ENCODE results near the gene LTBP1.

The LTBP1 gene

DNA sequence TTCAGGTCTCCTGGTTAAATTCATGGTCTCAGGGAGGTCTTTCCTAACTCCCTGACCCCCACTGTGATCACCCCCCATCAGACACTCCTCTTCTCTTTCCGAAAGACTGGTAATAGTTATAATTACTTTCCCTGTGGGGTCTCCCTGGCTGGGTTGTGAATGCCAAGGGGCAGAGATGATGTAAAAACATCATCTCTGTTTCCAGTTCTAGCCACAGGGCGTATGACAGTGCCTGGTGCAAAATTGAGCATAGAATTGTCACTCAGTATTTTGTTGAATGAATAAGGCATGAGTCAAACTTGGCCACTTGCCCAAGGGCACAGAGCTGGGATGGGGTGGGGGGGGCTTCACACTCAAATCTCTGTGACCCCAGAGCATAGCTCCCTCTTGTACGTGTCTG is 65.2 kb downstream of the LTBP1 start:
- DNase-seq = no peak

DNA sequence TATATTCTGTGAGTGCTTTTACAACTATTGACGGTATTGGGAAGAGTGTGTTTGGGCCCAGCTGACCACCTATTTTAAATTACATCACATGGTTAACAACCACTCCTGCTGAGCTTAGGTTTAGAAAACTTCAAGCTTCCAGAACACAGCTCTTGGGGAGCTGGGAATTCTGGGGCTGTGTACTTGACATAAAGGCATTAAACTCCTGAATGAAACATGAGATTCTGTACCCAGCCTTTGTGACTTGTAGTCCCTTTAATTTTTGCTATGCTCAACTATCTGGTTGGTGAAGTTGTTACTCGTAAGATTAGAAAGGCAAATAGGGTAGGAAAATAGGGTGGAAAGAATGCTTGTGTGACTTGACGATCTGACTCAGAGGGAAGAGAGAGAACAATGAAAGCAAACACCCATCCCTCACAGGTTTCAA is 66.9 kb downstream of the LTBP1 start:
- DNase-seq = no peak

DNA sequence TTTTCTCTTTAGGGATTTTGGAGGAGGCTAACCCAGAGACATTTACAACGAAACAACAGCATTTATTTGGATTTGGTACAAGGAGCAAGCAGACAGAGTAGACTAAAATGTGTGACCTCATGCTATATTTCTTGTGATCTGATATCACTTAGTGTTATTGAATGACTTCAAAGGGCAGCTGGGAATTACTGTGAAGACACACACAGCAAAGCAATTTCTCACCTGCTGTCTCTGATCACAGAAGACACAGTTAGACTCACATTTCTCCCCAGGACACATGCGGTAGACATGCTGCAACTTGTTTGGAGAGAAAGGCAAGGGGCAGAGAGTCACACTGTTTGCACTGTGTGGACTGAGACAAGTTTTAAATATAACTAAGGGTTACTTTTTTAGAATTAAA is 67.5 kb downstream of the LTBP1 start:
- no peak for DNase-seq

DNA sequence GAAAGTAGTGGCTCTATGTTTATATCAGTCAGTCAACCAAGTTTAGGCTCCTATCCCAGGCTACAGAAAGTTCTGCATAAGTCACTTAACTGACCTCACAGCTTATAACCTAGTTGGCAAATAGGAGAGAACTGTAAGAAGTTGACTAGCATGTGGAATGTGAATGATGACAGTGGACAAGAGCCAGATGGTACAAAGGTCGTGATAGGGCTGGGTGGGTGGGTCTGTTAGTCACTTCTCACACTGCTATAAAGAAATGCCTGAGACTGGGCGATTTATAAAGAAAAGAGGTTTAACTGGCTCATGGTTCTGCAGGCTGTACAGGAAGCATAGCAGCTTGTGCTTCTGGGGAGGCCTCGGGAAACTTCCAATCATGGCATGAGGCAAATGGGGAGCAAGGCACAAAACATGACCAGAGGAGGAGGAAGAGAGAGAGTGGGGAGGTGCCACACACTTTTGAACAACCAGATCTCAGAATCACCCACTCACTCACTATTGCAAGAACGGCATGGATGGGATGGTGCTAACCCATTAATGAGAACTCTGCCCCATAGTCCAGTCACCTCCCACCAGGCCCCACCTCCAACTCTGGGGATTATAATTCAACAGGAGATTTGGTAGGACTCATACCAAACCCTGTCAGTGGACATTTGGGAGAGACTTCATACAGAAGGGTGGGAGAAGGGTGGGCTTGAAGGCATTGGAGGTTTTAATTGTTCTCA is 68.8 kb downstream of the LTBP1 start:
- DNase-seq = no peak

DNA sequence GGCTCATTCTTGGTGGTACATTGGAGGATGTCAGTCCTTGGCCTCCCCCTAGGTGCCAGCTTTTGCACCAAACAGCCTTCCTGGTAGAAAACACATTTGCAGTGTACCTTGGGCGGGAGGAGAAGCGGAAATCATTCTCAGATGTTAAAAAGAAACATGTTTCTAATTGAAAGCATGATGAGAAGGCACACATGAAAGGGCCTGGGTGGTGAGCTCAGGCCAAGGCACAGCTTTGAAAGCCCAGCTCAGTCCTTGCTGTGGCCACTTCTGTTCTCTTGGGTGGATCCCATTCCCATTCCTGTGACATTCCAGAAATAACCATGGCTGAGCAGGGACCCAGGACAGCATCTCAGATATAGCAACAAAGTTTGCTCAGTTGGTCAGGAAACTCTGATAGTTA is 71.5 kb downstream of the LTBP1 start:
- no peak for DNase-seq

DNA sequence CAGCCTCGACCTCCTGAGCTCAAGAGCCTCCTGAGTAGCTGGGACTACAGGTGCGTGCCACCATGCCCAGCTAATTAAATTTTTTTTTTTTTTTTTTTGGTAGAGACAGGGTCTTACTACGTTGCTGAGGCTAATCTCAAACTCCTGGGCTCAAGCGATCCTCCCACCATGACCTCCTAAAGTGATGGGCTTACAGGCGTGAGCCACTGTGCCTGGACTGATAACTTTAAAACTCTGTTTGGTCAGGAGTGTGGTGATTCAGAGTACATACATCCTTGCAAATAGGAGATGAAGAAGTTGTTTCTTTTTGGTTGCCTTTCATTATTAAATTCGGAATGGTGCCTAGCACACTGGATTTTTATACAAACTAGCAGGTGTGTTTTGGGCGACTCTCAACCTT is 73.0 kb downstream of the LTBP1 start:
- DNase-seq = no peak

DNA sequence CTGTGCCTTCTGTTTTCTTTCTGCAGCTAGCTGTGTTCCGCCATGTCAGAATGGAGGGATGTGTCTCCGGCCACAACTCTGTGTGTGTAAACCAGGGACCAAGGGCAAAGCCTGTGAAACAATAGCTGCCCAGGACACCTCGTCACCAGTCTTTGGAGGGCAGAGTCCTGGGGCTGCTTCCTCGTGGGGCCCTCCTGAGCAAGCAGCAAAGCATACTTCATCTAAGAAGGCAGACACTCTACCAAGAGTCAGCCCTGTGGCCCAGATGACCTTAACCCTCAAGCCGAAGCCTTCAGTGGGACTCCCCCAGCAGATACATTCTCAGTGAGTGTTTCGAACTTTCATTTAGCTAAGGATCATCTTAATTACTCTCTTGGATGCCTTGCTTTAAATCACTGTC is 74.1 kb downstream of the LTBP1 start:
- DNase-seq = no peak

DNA sequence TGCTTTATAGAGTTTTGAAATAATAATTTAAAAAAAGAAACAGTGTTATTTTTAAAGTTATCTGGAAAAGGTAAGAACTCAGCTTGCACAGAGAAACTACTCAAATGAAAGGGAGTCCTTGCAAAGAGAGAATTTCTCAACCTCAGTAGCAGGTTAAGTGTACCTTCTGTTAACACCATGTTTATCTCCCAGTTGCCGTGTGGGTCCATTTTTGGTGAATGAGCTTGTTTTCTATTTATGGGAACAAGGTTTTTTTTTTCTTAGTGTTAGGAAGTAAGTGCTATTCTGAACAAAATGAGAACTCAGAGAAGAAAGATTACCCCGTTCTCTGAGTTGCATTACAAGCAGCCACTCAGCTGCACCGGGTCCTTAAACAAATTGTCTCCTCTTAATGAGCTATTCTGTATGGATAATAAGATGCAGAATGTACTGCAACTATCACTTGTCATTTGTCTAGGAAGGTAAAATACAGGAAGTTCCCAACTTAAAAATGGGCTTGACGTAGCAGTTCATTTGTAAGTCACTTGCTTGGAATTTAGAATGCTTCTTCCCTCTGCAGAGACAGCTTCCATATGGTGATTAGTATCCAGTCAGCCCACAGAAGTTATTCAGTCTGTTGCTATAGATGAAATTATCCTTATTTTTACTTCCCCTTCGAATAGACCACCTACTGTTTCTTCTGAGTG is 74.9 kb downstream of the LTBP1 start:
- DNase-seq = no peak

DNA sequence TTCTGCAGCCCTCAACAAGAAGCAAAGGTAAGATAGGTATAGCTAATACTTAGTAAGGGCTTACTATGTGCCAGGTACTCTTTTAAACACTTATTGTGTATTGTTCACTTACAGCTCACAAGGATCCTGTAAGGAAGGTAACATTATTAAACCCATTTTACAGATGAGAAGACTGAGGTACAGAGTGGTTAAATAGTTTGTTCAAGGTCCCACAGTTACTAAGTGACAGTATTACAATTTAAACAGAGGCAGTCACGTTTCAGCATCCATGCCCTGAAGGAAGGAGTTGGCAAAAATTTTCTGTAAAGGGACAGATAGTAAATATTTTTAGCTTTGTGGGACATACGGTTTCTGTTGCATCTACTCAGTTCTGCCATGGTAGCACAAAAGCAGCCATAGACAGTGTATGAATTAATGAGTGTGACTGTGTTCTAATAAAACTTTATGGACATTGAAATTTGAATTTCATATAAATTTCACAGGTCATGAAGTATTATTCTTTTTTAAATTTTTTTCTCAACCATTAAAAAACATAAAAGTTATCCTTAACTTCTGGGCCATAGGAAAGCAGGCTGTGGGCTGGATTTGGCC is 75.7 kb downstream of the LTBP1 start:
- no peak for DNase-seq

DNA sequence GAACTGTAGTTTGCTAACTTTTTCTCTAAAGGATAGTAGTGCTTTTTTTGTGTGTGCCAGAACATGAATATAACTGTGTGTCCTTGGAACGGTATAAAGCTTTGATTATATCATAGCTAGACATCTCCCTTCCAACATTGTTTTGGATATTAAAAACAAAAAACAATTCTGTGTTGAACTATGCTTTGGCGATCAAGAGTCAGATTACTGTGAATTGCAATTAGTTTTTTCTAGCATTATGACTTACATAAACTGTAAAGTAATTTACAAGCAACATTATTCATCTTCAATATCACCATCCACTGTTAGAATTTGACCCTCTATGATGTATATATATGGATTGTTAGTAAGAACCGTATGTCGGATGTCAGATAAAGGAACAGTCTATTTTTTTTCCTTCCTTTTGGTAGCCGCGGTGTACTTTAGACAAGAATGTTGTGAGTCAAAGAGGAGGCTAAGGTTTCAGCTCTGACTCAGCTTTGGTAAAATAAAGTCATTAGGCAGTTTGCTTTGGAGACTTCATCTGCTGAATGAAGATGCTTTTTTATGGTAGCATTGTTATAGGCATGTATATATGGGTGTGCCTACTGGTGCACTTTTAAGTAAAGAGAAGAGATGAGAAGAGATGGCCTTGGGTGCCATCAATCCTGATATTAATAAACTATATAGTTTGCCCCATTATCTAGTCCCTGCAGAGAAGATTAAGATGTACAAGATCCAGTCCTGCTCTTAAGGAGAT is 76.4 kb downstream of the LTBP1 start:
- no peak for DNase-seq

DNA sequence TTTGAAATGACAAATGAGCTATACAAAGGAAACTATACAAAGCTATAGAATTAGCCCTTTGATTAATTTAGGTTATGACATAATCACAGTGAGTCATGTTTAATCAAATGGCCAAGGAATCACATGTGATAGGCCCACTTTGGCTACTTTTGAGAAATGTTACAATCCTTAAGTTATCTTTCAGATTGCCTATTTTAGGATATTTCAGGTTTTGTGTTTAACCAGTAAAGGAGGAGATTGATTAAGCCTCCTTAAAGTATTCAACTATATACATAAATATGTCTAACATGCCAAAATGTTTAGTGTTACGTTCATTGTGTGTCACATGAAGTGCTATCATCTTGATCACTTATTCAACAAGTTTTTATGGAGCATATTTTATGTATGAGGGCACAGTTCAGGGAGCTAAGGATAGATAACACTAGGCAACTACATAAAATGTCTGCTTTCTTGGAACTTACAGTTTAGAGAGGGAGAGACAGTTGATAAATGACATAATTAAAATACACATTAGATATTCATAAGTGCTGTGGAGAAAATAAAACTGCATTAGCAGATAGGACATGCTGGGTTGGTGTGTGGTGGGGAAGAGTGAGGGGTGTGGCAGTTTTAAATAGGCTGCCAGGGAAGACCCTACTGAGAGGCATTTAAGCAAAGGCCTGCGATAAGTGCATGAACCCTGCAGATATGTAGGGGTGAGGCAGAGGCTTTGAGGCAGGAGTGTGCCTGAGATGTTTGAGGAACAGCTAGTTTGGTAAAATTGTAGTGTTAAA is 77.2 kb downstream of the LTBP1 start:
- DNase-seq = no peak

DNA sequence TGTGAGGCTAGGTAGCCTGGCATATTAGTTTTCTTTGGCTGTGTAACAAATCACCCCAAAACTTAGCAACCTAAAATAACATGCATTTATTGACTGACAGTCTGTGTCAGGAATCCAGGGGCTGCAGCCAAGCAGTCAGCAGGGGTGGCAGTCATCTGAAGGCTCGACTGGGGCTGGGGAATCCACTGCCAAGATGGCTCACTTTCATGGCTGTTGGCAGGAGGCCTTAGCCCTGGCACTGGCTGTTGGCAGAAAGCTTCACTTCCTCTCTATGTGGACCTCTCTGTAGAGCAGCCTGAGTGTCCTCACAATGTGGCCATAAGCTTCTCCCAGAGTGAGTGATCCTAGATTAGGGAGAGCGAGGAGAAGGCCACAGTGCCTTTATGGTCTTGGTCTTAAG is 78.0 kb downstream of the LTBP1 start:
- no peak for DNase-seq

DNA sequence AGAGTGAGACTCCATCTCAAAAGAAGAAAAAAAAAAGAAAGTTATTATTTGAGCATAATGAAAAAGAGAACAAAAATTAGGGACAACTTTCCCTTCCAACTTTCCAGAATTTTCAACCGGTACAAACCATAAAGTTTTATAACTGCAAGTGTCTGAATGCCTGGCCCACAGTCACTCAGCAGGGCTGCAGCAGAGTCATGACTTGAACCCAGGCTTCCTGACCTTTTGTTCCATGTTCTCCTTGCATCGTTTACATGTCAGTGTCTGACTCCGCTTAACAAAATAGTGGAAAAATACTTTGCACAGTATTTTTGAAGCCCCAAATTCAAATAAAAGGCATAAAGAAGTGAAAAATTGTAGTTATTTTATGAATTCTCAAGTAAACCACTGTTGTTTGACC is 82.7 kb downstream of the LTBP1 start:
- no peak for DNase-seq

DNA sequence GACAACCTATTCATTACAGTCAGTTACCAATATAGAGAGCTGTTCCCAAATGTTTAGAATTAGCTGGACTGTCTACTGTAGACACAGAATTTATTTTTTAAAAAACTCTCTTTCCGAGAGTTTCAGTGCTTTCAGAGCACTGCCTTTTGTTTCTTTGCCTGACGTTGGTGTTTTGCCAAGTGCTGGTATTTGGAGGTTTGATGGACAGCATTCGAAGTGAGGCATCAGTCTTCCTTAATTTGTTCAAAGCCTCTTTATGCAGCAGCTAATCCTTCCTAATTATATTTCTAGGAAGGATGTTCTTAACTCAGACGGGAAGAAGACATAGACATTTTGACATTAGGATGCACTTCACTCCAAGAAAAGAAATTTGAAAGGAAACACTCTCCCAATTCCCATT is 83.2 kb downstream of the LTBP1 start:
- no peak for DNase-seq

DNA sequence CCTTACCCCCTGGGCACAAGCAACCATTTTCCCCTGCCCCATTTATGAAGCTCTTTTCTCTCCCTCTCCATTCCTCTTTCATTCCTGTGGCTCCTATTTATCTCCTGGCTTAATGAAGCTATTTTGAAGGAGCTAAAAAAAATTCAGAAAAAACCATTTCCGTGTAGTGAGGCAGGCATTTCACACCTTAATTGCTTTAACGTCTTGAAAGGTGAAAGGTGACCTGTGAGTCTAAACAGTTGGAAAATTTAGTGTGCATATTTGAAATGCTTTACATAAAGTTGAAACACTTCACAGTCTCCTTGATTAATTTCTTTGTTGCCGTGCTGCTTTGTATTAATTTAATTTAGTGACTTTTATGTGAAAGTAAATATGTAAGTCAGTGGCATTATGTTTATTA is 83.6 kb downstream of the LTBP1 start:
- DNase-seq = no peak

DNA sequence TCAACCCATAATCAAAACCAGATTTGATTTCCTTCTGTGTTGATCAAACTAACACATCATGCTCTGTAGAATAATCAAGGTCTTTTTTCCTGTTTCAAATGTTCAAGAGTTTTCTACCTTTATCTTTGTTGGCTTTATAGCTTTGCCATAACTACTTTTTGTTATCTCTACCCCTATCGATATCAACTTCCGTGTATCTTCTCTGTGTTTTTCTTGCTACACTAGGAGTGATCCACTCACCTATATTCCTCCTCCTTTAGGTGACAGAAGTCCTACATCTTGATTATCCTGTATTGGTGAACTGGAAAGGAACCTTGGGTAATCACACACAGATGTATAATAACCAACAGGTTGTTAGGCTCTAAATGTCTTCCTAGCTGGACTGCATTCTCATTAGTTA is 85.5 kb downstream of the LTBP1 start:
- DNase-seq = no peak

DNA sequence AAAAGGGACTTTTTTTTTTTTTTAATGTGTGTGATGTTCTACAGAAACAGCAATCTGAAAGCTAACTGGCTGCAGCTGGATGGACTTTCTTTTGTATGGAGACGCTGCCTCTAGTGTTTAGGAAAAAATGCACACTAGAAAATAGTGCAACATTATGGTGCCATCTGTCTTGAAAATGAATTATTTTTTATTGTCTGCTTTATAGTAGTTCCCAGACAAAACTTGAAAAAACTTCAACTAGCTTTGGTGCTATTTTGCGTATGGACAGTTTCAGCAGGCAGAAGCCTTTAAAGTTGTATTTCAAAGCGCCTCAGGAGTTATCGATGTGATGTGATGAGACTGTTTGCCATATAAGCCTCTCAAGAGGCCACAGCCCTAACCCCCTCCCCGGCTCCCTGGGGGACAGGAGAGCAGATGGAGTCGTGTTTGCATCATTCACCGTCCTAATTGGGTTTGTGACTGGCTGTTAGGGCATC is 86.9 kb downstream of the LTBP1 start:
- no peak for DNase-seq

DNA sequence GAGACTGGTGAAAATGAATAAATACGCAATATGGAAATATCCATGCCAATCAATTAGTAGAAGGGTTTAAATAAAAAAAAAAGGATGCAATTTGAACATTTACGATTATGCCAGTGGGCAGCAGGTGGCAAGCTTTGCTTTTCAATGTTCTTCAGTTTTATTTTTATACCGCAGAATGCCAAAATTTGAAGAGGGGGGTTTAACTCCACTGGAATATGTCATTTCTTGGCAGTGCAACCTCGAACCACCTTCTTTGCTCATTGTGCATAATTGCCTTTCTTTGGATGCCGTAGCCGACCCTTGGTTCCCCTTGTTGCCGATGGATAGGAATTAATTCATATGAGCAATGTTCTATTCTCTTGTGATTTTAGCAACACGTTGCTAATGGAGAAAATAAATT is 88.0 kb downstream of the LTBP1 start:
- no peak for DNase-seq

DNA sequence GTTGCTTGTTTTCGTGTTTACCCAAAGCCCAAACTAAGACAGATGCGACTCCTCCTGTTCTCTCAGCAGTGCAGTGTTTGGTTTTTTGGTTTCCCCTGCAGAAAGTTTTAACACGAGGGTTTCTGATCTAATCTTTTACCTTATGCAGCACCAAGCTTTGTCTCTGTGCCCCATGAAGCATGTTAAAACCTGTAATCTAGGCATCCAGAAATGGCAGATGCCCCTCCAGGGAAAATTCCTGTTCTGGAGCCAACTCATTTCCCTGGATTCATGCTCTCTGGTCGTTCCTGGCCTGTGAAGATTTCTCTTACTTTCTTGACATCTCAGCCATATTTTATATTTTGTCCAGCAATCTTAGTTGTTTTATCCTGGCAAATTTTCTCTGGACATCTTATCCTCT is 91.5 kb downstream of the LTBP1 start:
- no peak for DNase-seq

DNA sequence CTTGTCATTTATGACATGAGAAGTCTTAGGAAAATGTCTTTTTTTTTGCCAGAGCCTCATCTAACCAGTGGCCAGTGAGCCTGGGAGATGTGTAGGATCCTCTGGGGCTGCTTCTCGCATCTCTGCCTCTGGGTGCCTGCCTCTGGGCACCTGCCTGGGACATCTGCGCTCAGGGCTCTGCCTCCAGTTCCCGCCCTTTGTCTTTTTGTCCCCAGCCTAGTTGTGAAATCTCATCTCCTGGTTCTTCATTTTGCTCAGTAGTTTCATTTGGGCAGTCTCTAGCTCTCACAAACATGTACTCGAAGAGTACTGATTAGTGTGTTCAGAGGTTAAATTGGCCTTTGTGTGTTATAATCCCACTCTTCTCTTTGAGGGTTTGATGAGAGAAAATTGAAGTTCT is 92.0 kb downstream of the LTBP1 start:
- DNase-seq = no peak

DNA sequence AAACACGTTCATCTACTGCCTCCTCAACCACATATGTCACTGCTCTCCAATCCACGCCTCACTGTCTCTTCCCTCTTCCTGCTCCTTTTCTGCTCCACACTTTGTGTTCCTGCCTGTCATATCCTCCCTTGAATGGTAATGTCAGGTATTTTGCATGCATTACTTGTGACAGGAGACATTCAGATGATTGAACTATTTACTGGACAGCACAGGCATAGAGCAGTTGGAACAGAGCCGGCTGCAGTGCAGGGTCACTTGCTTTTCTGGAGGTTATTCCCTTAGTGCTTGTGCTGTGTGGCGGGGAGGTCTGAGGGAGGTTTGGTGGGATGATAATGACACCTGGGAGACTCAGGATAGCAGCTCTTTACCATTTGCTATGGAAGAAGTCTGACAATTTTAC is 93.8 kb downstream of the LTBP1 start:
- DNase-seq = no peak

DNA sequence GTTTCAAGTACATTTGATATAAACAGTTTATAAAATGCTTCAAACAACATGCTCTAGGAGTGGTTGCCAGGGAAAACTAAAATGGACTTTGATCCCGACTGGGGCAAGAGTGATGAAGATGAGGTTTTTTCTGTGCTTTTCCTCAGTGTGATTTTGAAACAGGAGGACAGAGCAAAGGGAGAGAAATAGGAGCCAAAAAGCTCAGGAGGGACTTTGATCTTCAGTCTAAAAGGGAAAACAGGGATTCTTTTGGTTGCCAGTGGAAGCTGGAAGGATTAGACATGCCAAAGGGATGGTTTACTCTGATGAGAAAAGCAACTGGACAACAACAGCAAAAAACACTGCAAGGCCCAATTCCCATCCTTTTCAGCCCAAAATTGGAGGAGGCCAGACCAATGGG is 95.5 kb downstream of the LTBP1 start:
- DNase-seq = no peak

DNA sequence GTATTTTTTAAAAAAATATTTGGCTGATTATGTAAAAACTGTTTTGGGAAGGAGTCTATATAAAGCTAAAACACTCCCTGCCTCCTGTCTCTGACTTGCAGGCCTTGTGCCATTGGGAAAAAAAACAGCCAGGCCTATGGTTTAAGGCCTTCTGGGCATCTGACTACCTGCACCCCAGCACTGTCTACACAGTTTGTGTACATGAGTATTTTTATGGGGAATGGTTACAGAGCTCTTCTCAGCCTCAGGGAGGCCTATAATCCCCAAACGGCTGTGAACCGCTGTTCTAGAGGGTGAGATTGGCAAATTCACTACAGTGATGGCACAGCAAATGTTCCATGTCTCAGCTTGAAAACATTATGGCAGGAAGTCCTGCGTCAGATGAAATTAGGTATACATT is 96.1 kb downstream of the LTBP1 start:
- DNase-seq = no peak
